GM12878 (cell line): ENCODE results near the gene STK4. TPM values are rescaled to one million over a fixed set of nuclear protein-coding genes. Genes with fewer than 3 reads are reported as not detected.
A peak's percentile ranks its signal among the peaks of the same experiment; 100 is the strongest.

Experiments used
- ATAC-seq: fragments of 200-7000 bp; cut with Tn5 transposase; 3 replicates; pipeline ENCODE4 v1.9.1; 2020; ENCODE audit warnings: mild to moderate bottlenecking, moderate library complexity
- BruUV-seq: library from RNA; stranded (reverse); fragments of 400-500 nt; replicated peaks from 2 replicates; lab custom pipeline; 2021; lab: Mats Ljungman, UMichigan
- CTCF ChIA-PET: fragments of 300-600 bp; sonication (Branson Sonifier 250); formaldehyde crosslinking; extraction: SDS; loops from one replicate; lab custom pipeline; 2021; ENCODE audit warnings: inconsistent platforms; lab: Yijun Ruan, JAX
- POLR2A ChIA-PET: fragments of 350-600 bp; formaldehyde crosslinking; extraction: SDS; loops from one replicate; lab custom pipeline; 2021; ENCODE audit warnings: inconsistent platforms; lab: Charles Lee
- RAD21 ChIA-PET: fragments of 300-600 bp; sonication (Branson Sonifier 250); formaldehyde crosslinking; loops from one replicate; lab custom pipeline; 2023; ENCODE audit warnings: antibody characterized with exemption; ENCODE audit not compliant: unreplicated experiment; lab: Charles Lee
- SMC1A ChIA-PET: fragments of 300-600 bp; sonication (Branson Sonifier 250); formaldehyde crosslinking; loops from one replicate; lab custom pipeline; 2023; ENCODE audit not compliant: unreplicated experiment, uncharacterized antibody; lab: Charles Lee
- DNase-seq: peaks from one replicate; pipeline ENCODE4 v3.0.0-alpha.2; 2011; ENCODE audit warnings: low read depth, low spot score
- FAIRE-seq: peaks from 3 replicates; lab custom pipeline; 2011; peaks lifted over from hg19 to GRCh38; lab: Jason Lieb, UNC
- H2AFZ ChIP-seq: 2 replicates; pipeline ENCODE4 v1.6.0; 2011; ENCODE audit warnings: low read depth, low read length, control low read depth; ENCODE audit not compliant: control insufficient read depth
- H3K27ac ChIP-seq: 2 replicates; pipeline ENCODE4 v1.5.1; 2011; ENCODE audit warnings: control low read depth; ENCODE audit not compliant: control insufficient read depth, insufficient read depth
- H3K27me3 ChIP-seq, 2 experiments: replicated peaks in 1 of 2; 2 replicates each; pipeline versions ENCODE4 v1.6.0 to v1.6.1; 2011; ENCODE audit warnings: low read length in 1 of 2; ENCODE audit not compliant: control insufficient read depth in 2 of 2, insufficient read depth in 2 of 2
- H3K36me3 ChIP-seq, 2 experiments: 2 replicates each; pipeline ENCODE4 v1.5.1; 2011; ENCODE audit warnings: low read length in 1 of 2; ENCODE audit not compliant: control insufficient read depth in 2 of 2, insufficient read depth in 2 of 2
- H3K4me1 ChIP-seq: 2 replicates; pipeline ENCODE4 v1.6.1; 2011; ENCODE audit warnings: mild to moderate bottlenecking, low read length, moderate library complexity, mixed read lengths; ENCODE audit not compliant: control insufficient read depth, insufficient read depth
- H3K4me2 ChIP-seq: 2 replicates; pipeline ENCODE4 v1.6.0; 2011; ENCODE audit warnings: control low read depth; ENCODE audit not compliant: control insufficient read depth, insufficient read depth
- H3K4me3 ChIP-seq: fragments of 200-600 bp; sonication (generic); 2 replicates; pipeline ENCODE4 v1.5.1; 2016
- H3K79me2 ChIP-seq: 2 replicates; pipeline ENCODE4 v1.6.0; 2011; ENCODE audit warnings: low read length; ENCODE audit not compliant: control insufficient read depth, insufficient read depth
- H3K9ac ChIP-seq: 2 replicates; pipeline ENCODE4 v1.8.0; 2011; ENCODE audit warnings: low read length, control low read depth, mixed read lengths; ENCODE audit not compliant: control insufficient read depth, insufficient read depth
- H3K9me3 ChIP-seq: replicated peaks from 3 replicates; pipeline ENCODE4 v1.5.1; 2011; ENCODE audit warnings: mild to moderate bottlenecking, low read length; ENCODE audit not compliant: control insufficient read depth, insufficient read depth
- H4K20me1 ChIP-seq: 2 replicates; pipeline ENCODE4 v1.6.0; 2011; ENCODE audit not compliant: control insufficient read depth, insufficient read depth
- CHD2 ChIP-seq: IDR thresholded peaks from 2 replicates; pipeline ENCODE4 v1.6.1; 2011; ENCODE audit warnings: low read depth, low read length, improper control_type of control experiment, borderline replicate concordance
- RAD21 ChIP-seq: IDR thresholded peaks from 2 replicates; pipeline ENCODE4 v1.6.1; 2011; ENCODE audit warnings: mild to moderate bottlenecking, low read depth, low read length, moderate library complexity; ENCODE audit not compliant: insufficient read depth
- RUNX3 ChIP-seq: IDR thresholded peaks from 2 replicates; pipeline ENCODE4 v1.6.1; 2012; ENCODE audit warnings: low read length, inconsistent platforms
- SMC3 ChIP-seq: IDR thresholded peaks from 2 replicates; pipeline ENCODE4 v1.6.1; 2011; ENCODE audit warnings: low read length, improper control_type of control experiment, borderline replicate concordance
- TCF7 ChIP-seq: IDR thresholded peaks from 2 replicates; pipeline ENCODE4 v1.6.1; 2014; ENCODE audit warnings: antibody characterized with exemption, borderline replicate concordance
- YY1 ChIP-seq: IDR thresholded peaks from 2 replicates; pipeline ENCODE4 v1.6.1; 2011; ENCODE audit warnings: low read depth, mild to moderate bottlenecking, low read length
- ZNF384 ChIP-seq: IDR thresholded peaks from 2 replicates; pipeline ENCODE4 v1.6.1; 2012; ENCODE audit warnings: low read depth, mild to moderate bottlenecking, low read length, improper control_type of control experiment, borderline replicate concordance
- WGBS: methylation state at CpG from one replicate; pipeline ENCODE4 v1.1.6; 2016; ENCODE audit warnings: low lambda C conversion rate; ENCODE audit not compliant: insufficient replicate concordance, insufficient coverage; ENCODE audit errors: missing lambda C conversion rate; 5-methylcytosine and 5-hydroxymethylcytosine counted together
- in situ Hi-C: fragments of 300-500 bp; cut with MboI; formaldehyde crosslinking; loops from 9 replicates; pipeline ENCODE4 v1.14.3; 2018; ENCODE audit warnings: mixed read lengths
- intact Hi-C: fragments of 100-400 bp; cut with micrococcal nuclease; formaldehyde crosslinking; loops from one replicate; pipeline ENCODE4 v1.14.2; 2022; ENCODE audit not compliant: unreplicated experiment
- polyA plus RNA-seq, 11 experiments: library from polyadenylated mRNA; depleted of rRNA in 4 of 11; unstranded in 6 of 11; stranded (reverse) in 5 of 11; fragments of >200 nt; fragmentation: Nextera tagmentation in 4 of 11; fragmentation: Illumina TruSeq in 1 of 11; extraction: Ambion mirVana in 4 of 11; extraction: Trizol in 1 of 11; gene quantifications; 1 replicate in 1 of 11; 2 replicates in 10 of 11; pipeline versions ENCODE4 v1.2.1 to v1.2.3, GENCODE V29; 2011 to 2016; ENCODE audit warnings: inconsistent platforms in 2 of 11, missing spikeins in 2 of 11, low read depth in 1 of 11
- total RNA-seq, 4 experiments: library from RNA; depleted of rRNA in 3 of 4; stranded (reverse); fragments of >200 nt in 3 of 4; fragmentation: Illumina TruSeq in 1 of 4; extraction: Trizol in 1 of 4; gene quantifications; 2 replicates each; pipeline versions ENCODE4 v1.2.1 to v1.2.3, GENCODE V29; 2013 to 2021
- TF ChIP-seq, protein P1 (sequence below): fragments of 450-650 bp; formaldehyde crosslinking; IDR thresholded peaks from 2 replicates; pipeline ENCODE4 v1.4.0; 2020; ENCODE audit warnings: mild to moderate bottlenecking, moderate library complexity
- TF ChIP-seq, protein P2 (sequence below), 3 experiments: IDR thresholded peaks in 2 of 3; conservative IDR thresholded peaks in 1 of 3; 2 replicates each; pipeline ENCODE4 v1.5.1; 2011; ENCODE audit warnings: low read depth in 3 of 3, low read length in 3 of 3, mild to moderate bottlenecking in 3 of 3, control low read depth in 2 of 3, moderate library complexity in 2 of 3, inconsistent platforms in 1 of 3, mixed read lengths in 1 of 3; ENCODE audit not compliant: control insufficient read depth in 2 of 3, insufficient read depth in 1 of 3; ENCODE audit errors: extremely low read depth in 1 of 3

The STK4 gene
- total and polyA plus RNA-seq, 10 of the 15 experiments (the other 5 are each of a cell fraction or from before 2014, with no cell fraction given) = 24.0 to 135 (median 89.7) TPM

DNA sequence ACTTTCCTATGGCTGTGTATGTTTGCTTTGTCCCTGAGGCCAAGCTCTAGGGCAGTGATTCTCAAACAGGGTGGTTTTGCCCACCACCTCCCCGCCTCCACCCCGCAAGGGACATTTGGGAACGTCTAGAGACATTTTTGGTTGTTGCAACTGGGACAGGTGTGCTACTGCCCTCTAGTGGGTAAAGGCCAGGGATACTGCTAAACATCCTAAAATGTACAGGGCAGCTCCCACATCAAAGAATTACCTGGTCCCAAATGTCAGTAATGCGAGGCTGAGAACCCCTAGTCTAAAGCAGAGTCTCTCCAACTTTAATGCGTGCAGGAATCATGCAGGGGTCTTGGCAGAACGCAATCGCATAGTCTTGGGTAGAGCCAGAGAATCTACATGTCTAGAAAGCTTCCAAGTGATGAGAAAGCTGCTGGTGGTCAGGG lies 129.5 kb downstream of the STK4 start:
- FAIRE-seq = peak; percentile 80
- SMC1A ChIA-PET = interaction anchor here (0.6 to 8.3 kb wide), 32 partner anchors 8 to 574 kb away, joined by 3 to 108 read pairs (median 4); partner anchors contain the start of genes PABPC1L and SERINC3
- H2AFZ ChIP-seq = no peak overlapping the region
- TF ChIP-seq TCF7 (0 out of 2 replicates have a peak, but pooled peaks have one; percentile 43), SMC3 (peak; percentile 77), ZNF384 (no peak), YY1 (peak; percentile 61; the same call in 1 of the 2 replicates), CHD2 (no peak), RAD21 (peak; percentile 86), RUNX3 (0 out of 2 replicates have a peak, but pooled peaks have one; percentile 11)
- TF ChIP-seq, protein P1, sequence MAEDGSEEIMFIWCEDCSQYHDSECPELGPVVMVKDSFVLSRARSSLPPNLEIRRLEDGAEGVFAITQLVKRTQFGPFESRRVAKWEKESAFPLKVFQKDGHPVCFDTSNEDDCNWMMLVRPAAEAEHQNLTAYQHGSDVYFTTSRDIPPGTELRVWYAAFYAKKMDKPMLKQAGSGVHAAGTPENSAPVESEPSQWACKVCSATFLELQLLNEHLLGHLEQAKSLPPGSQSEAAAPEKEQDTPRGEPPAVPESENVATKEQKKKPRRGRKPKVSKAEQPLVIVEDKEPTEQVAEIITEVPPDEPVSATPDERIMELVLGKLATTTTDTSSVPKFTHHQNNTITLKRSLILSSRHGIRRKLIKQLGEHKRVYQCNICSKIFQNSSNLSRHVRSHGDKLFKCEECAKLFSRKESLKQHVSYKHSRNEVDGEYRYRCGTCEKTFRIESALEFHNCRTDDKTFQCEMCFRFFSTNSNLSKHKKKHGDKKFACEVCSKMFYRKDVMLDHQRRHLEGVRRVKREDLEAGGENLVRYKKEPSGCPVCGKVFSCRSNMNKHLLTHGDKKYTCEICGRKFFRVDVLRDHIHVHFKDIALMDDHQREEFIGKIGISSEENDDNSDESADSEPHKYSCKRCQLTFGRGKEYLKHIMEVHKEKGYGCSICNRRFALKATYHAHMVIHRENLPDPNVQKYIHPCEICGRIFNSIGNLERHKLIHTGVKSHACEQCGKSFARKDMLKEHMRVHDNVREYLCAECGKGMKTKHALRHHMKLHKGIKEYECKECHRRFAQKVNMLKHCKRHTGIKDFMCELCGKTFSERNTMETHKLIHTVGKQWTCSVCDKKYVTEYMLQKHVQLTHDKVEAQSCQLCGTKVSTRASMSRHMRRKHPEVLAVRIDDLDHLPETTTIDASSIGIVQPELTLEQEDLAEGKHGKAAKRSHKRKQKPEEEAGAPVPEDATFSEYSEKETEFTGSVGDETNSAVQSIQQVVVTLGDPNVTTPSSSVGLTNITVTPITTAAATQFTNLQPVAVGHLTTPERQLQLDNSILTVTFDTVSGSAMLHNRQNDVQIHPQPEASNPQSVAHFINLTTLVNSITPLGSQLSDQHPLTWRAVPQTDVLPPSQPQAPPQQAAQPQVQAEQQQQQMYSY (CRISPR knock-in tag) = no peak
- TF ChIP-seq, protein P2, sequence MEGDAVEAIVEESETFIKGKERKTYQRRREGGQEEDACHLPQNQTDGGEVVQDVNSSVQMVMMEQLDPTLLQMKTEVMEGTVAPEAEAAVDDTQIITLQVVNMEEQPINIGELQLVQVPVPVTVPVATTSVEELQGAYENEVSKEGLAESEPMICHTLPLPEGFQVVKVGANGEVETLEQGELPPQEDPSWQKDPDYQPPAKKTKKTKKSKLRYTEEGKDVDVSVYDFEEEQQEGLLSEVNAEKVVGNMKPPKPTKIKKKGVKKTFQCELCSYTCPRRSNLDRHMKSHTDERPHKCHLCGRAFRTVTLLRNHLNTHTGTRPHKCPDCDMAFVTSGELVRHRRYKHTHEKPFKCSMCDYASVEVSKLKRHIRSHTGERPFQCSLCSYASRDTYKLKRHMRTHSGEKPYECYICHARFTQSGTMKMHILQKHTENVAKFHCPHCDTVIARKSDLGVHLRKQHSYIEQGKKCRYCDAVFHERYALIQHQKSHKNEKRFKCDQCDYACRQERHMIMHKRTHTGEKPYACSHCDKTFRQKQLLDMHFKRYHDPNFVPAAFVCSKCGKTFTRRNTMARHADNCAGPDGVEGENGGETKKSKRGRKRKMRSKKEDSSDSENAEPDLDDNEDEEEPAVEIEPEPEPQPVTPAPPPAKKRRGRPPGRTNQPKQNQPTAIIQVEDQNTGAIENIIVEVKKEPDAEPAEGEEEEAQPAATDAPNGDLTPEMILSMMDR (IDR thresholded peaks at IDR 0.05 in 2 of 3, conservative IDR thresholded peaks at IDR 0.05 in 1 of 3; ENCODE audit: control insufficient read depth in 2 of 3, extremely low read depth in 1 of 3, insufficient read depth in 1 of 3, low read depth in 3 of 3, low read length in 3 of 3) = peak; percentile 69 to 86 (median 84)
- TF ChIP-seq, all 136 proteins: peak for 6
- no peak overlapping the region for H3K4me3 ChIP-seq
- H3K9ac ChIP-seq = no peak overlapping the region
- ChIA-PET CTCF (interaction anchor here (0.7 to 6.3 kb wide), 49 partner anchors 8 to 412 kb away, joined by 3 to 162 read pairs (median 6); partner anchors contain the start of genes PABPC1L and WFDC5), RAD21 (interaction anchor here (0.5 to 7.0 kb wide), 21 partner anchors 9 to 619 kb away, joined by 3 to 85 read pairs (median 4); no protein-coding TSS in a partner anchor), POLR2A (interaction anchor here (1.0 kb wide), 1 partner anchor 17 kb away, joined by 3 read pairs; no protein-coding TSS in a partner anchor)
- H3K9me3 ChIP-seq = no peaks in the 10 kb centered on the region; the same call in 2 of the 3 replicates
- H3K79me2 ChIP-seq = no peaks in the 10 kb centered on the region
- H3K27me3 ChIP-seq = peaks cover under 1 to 7% of the 10 kb centered on the region in 2 experiments; a peak in 3 of 4 replicates
- H3K4me1 ChIP-seq = no peaks in the 10 kb centered on the region
- DNase-seq (peak; percentile 27), ATAC-seq (peak; percentile 82)
- intact Hi-C loops (loop anchor here (1.0 to 5.0 kb wide), 4 partner anchors 52 to 196 kb away; partner anchors contain the start of gene PABPC1L), in situ Hi-C loops (no loop called here)
- WGBS = 0% methylated on average over 7 of the region's 7 CpGs
- no peaks in the 10 kb centered on the region; a peak in 1 of 4 replicates for H3K36me3 ChIP-seq
- H4K20me1 ChIP-seq = no peaks in the 10 kb centered on the region; the same call in 1 of the 2 replicates
- no TSS peak for BruUV-seq
- H3K27ac ChIP-seq = no peak overlapping the region
- no peak overlapping the region for H3K4me2 ChIP-seq
